Kidney (tissue), 14 donors: ENCODE results near the gene LDLRAD4. TPM values are rescaled to one million over a fixed set of nuclear protein-coding genes. Genes with fewer than 3 reads are reported as not detected.
A peak's percentile ranks its signal among the peaks of the same experiment; 100 is the strongest.

ENCODE experiments used
- DNase-seq, 5 donors: peaks; one replicate each; pipeline ENCODE4 v3.0.0-alpha.2; 2013 to 2020
- FAIRE-seq: peaks from 2 replicates; lab custom pipeline; 2012; peaks lifted over from hg19 to GRCh38; lab: Jason Lieb, UNC
- H3K27ac ChIP-seq, 2 donors: one replicate each; pipeline ENCODE4 v1.7.0; 2013; ENCODE audit warnings: low read depth in 2 of 2, low read length in 2 of 2, inconsistent platforms in 1 of 2
- H3K27me3 ChIP-seq: one replicate; pipeline ENCODE4 v1.7.1; 2013; ENCODE audit warnings: low read length, inconsistent platforms; ENCODE audit not compliant: control insufficient read depth, insufficient read depth
- H3K36me3 ChIP-seq, 3 donors: one replicate each; pipeline versions ENCODE4 v1.7.0 to v1.7.1; 2013; ENCODE audit warnings: low read length in 3 of 3, control low read depth in 1 of 3, inconsistent platforms in 1 of 3; ENCODE audit not compliant: insufficient read depth in 3 of 3, control insufficient read depth in 2 of 3
- H3K4me1 ChIP-seq, 3 donors: one replicate each; pipeline versions ENCODE4 v1.7.0 to v1.7.1; 2013; ENCODE audit warnings: low read length in 3 of 3, inconsistent platforms in 1 of 3, low read depth in 1 of 3; ENCODE audit not compliant: control insufficient read depth in 2 of 3, insufficient read depth in 2 of 3
- H3K4me3 ChIP-seq, 3 donors: one replicate each; pipeline versions ENCODE4 v1.7.0 to v1.8.1; 2013; ENCODE audit warnings: low read length in 3 of 3, control low read depth in 1 of 3, inconsistent platforms in 1 of 3
- H3K9ac ChIP-seq, 3 donors: one replicate each; pipeline versions ENCODE4 v1.7.0 to v1.7.1; 2013; ENCODE audit warnings: low read length in 3 of 3, control low read depth in 1 of 3, inconsistent platforms in 1 of 3
- H3K9me3 ChIP-seq, 3 donors: one replicate each; pipeline versions ENCODE4 v1.7.0 to v1.7.1; 2013; ENCODE audit warnings: low read length in 3 of 3, control low read depth in 1 of 3, inconsistent platforms in 1 of 3; ENCODE audit not compliant: control insufficient read depth in 2 of 3, insufficient read depth in 1 of 3
- CTCF ChIP-seq: IDR thresholded peaks from 3 replicates; pipeline ENCODE4 v1.5.1; 2012; ENCODE audit warnings: mild to moderate bottlenecking, moderate library complexity, borderline replicate concordance; ENCODE audit not compliant: insufficient read depth; ENCODE audit errors: extremely low read depth
- intact Hi-C: fragments of 100-400 bp; cut with DNase I; formaldehyde crosslinking; loops from one replicate; pipeline ENCODE4 v1.11.1; 2022
- polyA plus RNA-seq: library from polyadenylated mRNA; stranded (reverse); fragments of 350-450 nt; fragmentation: Illumina TruSeq; extraction: RNeasy Lipid Tissue Mini Kit (QIAGEN cat#74804); gene quantifications from one replicate; pipeline ENCODE4 v1.2.3, GENCODE V29; 2014; ENCODE audit warnings: low read depth, low replicate concordance; ENCODE audit not compliant: insufficient read depth
- total RNA-seq: library from RNA; stranded (reverse); fragmentation: NEBNext Ultra II Directional; extraction: Animal tissue kit (Norgen Biotek cat#: 25700); gene quantifications from one replicate; pipeline ENCODE4 v1.2.1, GENCODE V29; 2021
- donor health status: control.
- donor health status: control.
- donor health status: control.
- donor health status: control.
- donor health status: control.
- donor health status: DM: yes; HTN: yes; CAD: no.
- donor health status: Normal renal cell carcinoma (clear cell type).

LDLRAD4 gene
- total and polyA plus RNA-seq, 2 donors from 2014 or later: 2.3 to 42.3 TPM

DNA sequence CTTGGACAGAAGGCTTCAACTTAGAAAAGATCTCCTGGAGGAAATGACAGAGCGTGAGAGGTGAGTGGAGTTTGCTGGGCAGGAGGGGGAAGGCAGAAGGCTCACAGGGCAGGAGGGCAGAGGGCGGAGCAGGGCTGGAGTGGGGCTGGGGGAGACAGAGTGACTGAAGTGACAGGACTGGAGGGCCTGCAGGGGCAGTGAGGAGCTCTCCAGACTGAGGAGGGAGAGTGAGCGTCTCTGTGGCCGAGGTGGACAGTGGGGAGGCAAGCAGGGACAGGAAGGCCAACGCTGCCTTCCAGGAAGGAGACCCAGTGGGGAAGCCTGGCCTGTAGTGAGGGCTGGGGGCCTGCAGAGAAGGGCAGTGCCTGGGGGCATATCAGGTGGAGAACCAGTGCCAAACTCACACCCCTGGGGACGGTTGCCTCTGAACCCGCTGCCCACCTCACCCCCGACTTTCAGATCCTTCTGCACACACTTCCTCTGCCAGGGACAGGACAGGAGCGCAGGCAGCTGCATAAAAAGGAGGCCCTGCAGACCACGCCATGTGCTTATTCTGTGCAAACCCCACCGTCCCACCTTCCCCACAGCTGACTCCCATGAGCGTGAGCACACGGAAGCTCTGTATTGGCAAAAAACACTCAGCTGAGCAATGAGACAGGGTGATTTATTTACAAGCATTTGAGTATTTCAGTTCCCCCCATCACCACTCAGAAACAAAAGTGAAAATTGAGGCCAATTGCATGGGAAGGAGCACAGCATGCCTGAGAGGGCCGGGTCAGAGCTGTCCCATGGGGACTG lies 263.5 kb downstream of the LDLRAD4 start:
- Histone ChIP-seq H3K27me3 (no peaks in the 10 kb centered on the region), H3K9me3 (no peaks in the 10 kb centered on the region), H3K4me1 (peaks cover 0 to 3% (median 0%) of the 10 kb centered on the region in 3 donors), H3K36me3 (no peaks in the 10 kb centered on the region), H3K27ac (no peak overlapping the region), H3K9ac (no peak overlapping the region), H3K4me3 (no peak overlapping the region)
- DNase-seq (no peak), FAIRE-seq (no peak)
- TF ChIP-seq CTCF: no peak
- intact Hi-C loops: no loop called here

GRCh38 chr18:13482618-13482945 lies 264.0 kb downstream of the LDLRAD4 start:
- no peaks in the 10 kb centered on the region for H3K9me3 ChIP-seq
- DNase-seq (no peak), FAIRE-seq (no peak)
- H3K4me1 ChIP-seq: peaks cover 0 to 3% (median 0%) of the 10 kb centered on the region in 3 donors
- H3K27me3 ChIP-seq: no peaks in the 10 kb centered on the region
- no peak overlapping the region for H3K9ac ChIP-seq
- no peaks in the 10 kb centered on the region for H3K36me3 ChIP-seq
- TF ChIP-seq CTCF: no peak
- no peak overlapping the region for H3K27ac ChIP-seq
- no peak overlapping the region for H3K4me3 ChIP-seq
- intact Hi-C loops: no loop called here

GRCh38 chr18:13483316-13484270 lies 265.0 kb downstream of the LDLRAD4 start:
- Histone ChIP-seq H3K9me3 (no peaks in the 10 kb centered on the region), H3K36me3 (no peaks in the 10 kb centered on the region), H3K27ac (no peak overlapping the region), H3K9ac (no peak overlapping the region), H3K4me1 (peaks cover 0 to 3% (median 0%) of the 10 kb centered on the region in 3 donors), H3K4me3 (no peak overlapping the region), H3K27me3 (no peaks in the 10 kb centered on the region)
- DNase-seq (peak in 1 of 5 donors; percentile 15), FAIRE-seq (no peak)
- TF ChIP-seq CTCF: no peak
- intact Hi-C loops: no loop called here
